H9 (cell line): Measurements from ENCODE around the gene NPPC. TPM values are rescaled to one million over a fixed set of nuclear protein-coding genes. Genes with fewer than 3 reads are reported as not detected.

Source experiments
- DNase-seq: peaks from one replicate; pipeline ENCODE4 v3.0.0-alpha.2; 2017
- H2AFZ ChIP-seq: one replicate; pipeline ENCODE4 v1.6.1; 2013; ENCODE audit warnings: mild to moderate bottlenecking, low read length, control low read depth, moderate library complexity
- H2AK5ac ChIP-seq: 2 replicates; pipeline ENCODE4 v1.6.1; 2013; ENCODE audit warnings: low read length, control low read depth, mixed read lengths; ENCODE audit not compliant: insufficient read length
- H2BK120ac ChIP-seq: one replicate; pipeline ENCODE4 v1.6.1; 2013; ENCODE audit warnings: low read depth, mild to moderate bottlenecking, low read length, control low read depth, inconsistent platforms; ENCODE audit not compliant: poor library complexity, severe bottlenecking
- H2BK12ac ChIP-seq: 2 replicates; pipeline ENCODE4 v1.6.1; 2013; ENCODE audit warnings: low read length, control low read depth, mixed read lengths, low read depth; ENCODE audit not compliant: insufficient read length
- H2BK15ac ChIP-seq: 2 replicates; pipeline ENCODE4 v1.6.1; 2013; ENCODE audit warnings: low read depth, low read length, control low read depth
- H2BK20ac ChIP-seq: one replicate; pipeline ENCODE4 v1.6.1; 2013; ENCODE audit warnings: low read depth, mild to moderate bottlenecking, low read length, control low read depth, inconsistent platforms; ENCODE audit not compliant: poor library complexity, severe bottlenecking
- H2BK5ac ChIP-seq: 2 replicates; pipeline ENCODE4 v1.6.1; 2013; ENCODE audit warnings: low read length, control low read depth, mixed read lengths; ENCODE audit not compliant: insufficient read length
- H3K14ac ChIP-seq: 2 replicates; pipeline ENCODE4 v1.6.1; 2013; ENCODE audit warnings: low read length, control low read depth; ENCODE audit not compliant: insufficient read depth
- H3K18ac ChIP-seq: 2 replicates; pipeline ENCODE4 v1.6.1; 2013; ENCODE audit warnings: low read depth, mild to moderate bottlenecking, mixed read lengths, low read length, control low read depth; ENCODE audit not compliant: insufficient read length
- H3K23ac ChIP-seq: 2 replicates; pipeline ENCODE4 v1.6.1; 2013; ENCODE audit warnings: low read length, control low read depth, mixed read lengths, low read depth; ENCODE audit not compliant: insufficient read length
- H3K23me2 ChIP-seq: 2 replicates; pipeline ENCODE4 v1.6.1; 2013; ENCODE audit warnings: low read depth, mild to moderate bottlenecking, mixed read lengths, low read length, control low read depth; ENCODE audit not compliant: insufficient read length, poor library complexity, severe bottlenecking
- H3K27ac ChIP-seq: 2 replicates; pipeline ENCODE4 v1.5.1; 2013; ENCODE audit warnings: low read length, control low read depth, mixed read lengths, low read depth; ENCODE audit not compliant: insufficient read length
- H3K27me3 ChIP-seq: 2 replicates; pipeline ENCODE4 v1.6.1; 2013; ENCODE audit warnings: low read length, control low read depth, inconsistent platforms; ENCODE audit not compliant: insufficient read depth
- H3K4ac ChIP-seq: 2 replicates; pipeline ENCODE4 v1.6.1; 2013; ENCODE audit warnings: low read depth, mild to moderate bottlenecking, control low read depth, inconsistent platforms, low read length, moderate library complexity
- H3K4me1 ChIP-seq: 2 replicates; pipeline ENCODE4 v1.6.1; 2013; ENCODE audit warnings: low read length, control low read depth, inconsistent platforms; ENCODE audit not compliant: insufficient read depth
- H3K4me2 ChIP-seq: 2 replicates; pipeline ENCODE4 v1.6.1; 2013; ENCODE audit warnings: low read length, control low read depth, mixed read lengths; ENCODE audit not compliant: insufficient read length, insufficient read depth
- H3K56ac ChIP-seq: 2 replicates; pipeline ENCODE4 v1.6.1; 2013; ENCODE audit warnings: low read depth, mild to moderate bottlenecking, mixed read lengths, low read length, control low read depth; ENCODE audit not compliant: insufficient read length
- H3K79me1 ChIP-seq: 2 replicates; pipeline ENCODE4 v1.6.1; 2013; ENCODE audit warnings: low read depth, mild to moderate bottlenecking, moderate library complexity, low read length, control low read depth, inconsistent platforms; ENCODE audit not compliant: insufficient read depth, poor library complexity, severe bottlenecking
- H3K79me2 ChIP-seq: 2 replicates; pipeline ENCODE4 v1.6.1; 2013; ENCODE audit warnings: low read length, control low read depth, inconsistent platforms; ENCODE audit not compliant: insufficient read depth
- H3K9ac ChIP-seq: 2 replicates; pipeline ENCODE4 v1.6.1; 2013; ENCODE audit warnings: low read length, control low read depth, mixed read lengths; ENCODE audit not compliant: insufficient read length; ENCODE audit errors: extremely low read depth
- H3K9me3 ChIP-seq: one replicate; pipeline ENCODE4 v1.6.1; 2013; ENCODE audit warnings: low read depth, low read length, inconsistent platforms; ENCODE audit not compliant: control insufficient read depth
- H3T11ph ChIP-seq: one replicate; pipeline ENCODE4 v1.6.1; 2013; ENCODE audit warnings: mild to moderate bottlenecking, low read length, control low read depth, inconsistent platforms
- H4K20me1 ChIP-seq: one replicate; pipeline ENCODE4 v1.6.1; 2013; ENCODE audit not compliant: control insufficient read depth, insufficient read length, insufficient read depth
- H4K5ac ChIP-seq: 2 replicates; pipeline ENCODE4 v1.6.1; 2013; ENCODE audit warnings: low read depth, mild to moderate bottlenecking, mixed read lengths, low read length, control low read depth; ENCODE audit not compliant: insufficient read length
- H4K8ac ChIP-seq: replicated peaks from 2 replicates; pipeline ENCODE4 v1.6.1; 2013; ENCODE audit warnings: low read length, control low read depth, mixed read lengths, low read depth; ENCODE audit not compliant: insufficient read length
- H4K91ac ChIP-seq: 2 replicates; pipeline ENCODE4 v1.6.1; 2013; ENCODE audit warnings: low read depth, mild to moderate bottlenecking, moderate library complexity, mixed read lengths, low read length, control low read depth; ENCODE audit not compliant: insufficient read length
- H3K27ac Mint-ChIP-seq, 3 experiments: 2 replicates in 2 of 3; 3 replicates in 1 of 3; pipeline ENCODE4 v1.8.0; 2020 to 2021; ENCODE audit warnings: mixed read lengths in 3 of 3, mild to moderate bottlenecking in 1 of 3, moderate library complexity in 1 of 3
- H3K27me3 Mint-ChIP-seq: 2 replicates; pipeline ENCODE4 v1.8.0; 2021; ENCODE audit warnings: low read depth, mild to moderate bottlenecking, moderate library complexity, mixed read lengths
- H3K36me3 Mint-ChIP-seq, 3 experiments: 2 replicates in 2 of 3; 3 replicates in 1 of 3; pipeline ENCODE4 v1.8.0; 2020 to 2021; ENCODE audit warnings: low read depth in 3 of 3, mixed read lengths in 3 of 3; ENCODE audit not compliant: insufficient read depth in 1 of 3
- H3K4me1 Mint-ChIP-seq, 2 experiments: 2 replicates each; pipeline ENCODE4 v1.8.0; 2020; ENCODE audit warnings: mixed read lengths in 2 of 2
- H3K4me3 Mint-ChIP-seq, 2 experiments: 2 replicates in 1 of 2; 3 replicates in 1 of 2; pipeline ENCODE4 v1.8.0; 2020 to 2021; ENCODE audit warnings: mild to moderate bottlenecking in 2 of 2, mixed read lengths in 2 of 2, moderate library complexity in 1 of 2
- H3K9me3 Mint-ChIP-seq, 2 experiments: 2 replicates in 1 of 2; 3 replicates in 1 of 2; pipeline ENCODE4 v1.8.0; 2020; ENCODE audit warnings: mild to moderate bottlenecking in 2 of 2, mixed read lengths in 2 of 2, moderate library complexity in 1 of 2
- WGBS: extraction: QIAGEN DNeasy Blood & Tissue Kit; methylation state at CpG from one replicate; pipeline ENCODE4 v1.1.7; 2013; ENCODE audit warnings: missing lambda C conversion rate, low lambda C conversion rate, mixed read lengths; ENCODE audit not compliant: insufficient read length; ENCODE audit errors: extremely low coverage; 5-methylcytosine and 5-hydroxymethylcytosine counted together
- total RNA-seq: library from RNA; stranded (reverse); gene quantifications from 2 replicates; pipeline ENCODE4 v1.2.1, GENCODE V29; 2021
- TF ChIP-seq, protein P1 (sequence below): fragments of 200-600 bp; sonication (generic); conservative IDR thresholded peaks from 3 replicates; pipeline ENCODE4 v1.8.0; 2021; ENCODE audit warnings: antibody characterized with exemption, mild to moderate bottlenecking

NPPC gene
- total RNA-seq, 1 experiment from 2014 or later, result 1.1 TPM

GRCh38 chr2:231922311-231923009 is 3.7 kb downstream of the NPPC start:
- H2AK5ac ChIP-seq, result no peak overlapping the region
- no peak overlapping the region for H3K4ac ChIP-seq
- peaks cover 16 to 19% of the 10 kb centered on the region in 2 experiments for H3K4me1 Mint-ChIP-seq
- H3K56ac ChIP-seq, result no peak overlapping the region
- H2BK120ac ChIP-seq, result no peak overlapping the region
- no peak overlapping the region for H3K27ac ChIP-seq
- H4K8ac ChIP-seq, result no peak overlapping the region
- no peaks in the 10 kb centered on the region for H3K9me3 ChIP-seq
- no peaks in the 10 kb centered on the region for H3K9me3 Mint-ChIP-seq
- H3K23me2 ChIP-seq, result peaks cover 21% of the 10 kb centered on the region
- H3K36me3 Mint-ChIP-seq, result no peaks in the 10 kb centered on the region
- no peak overlapping the region for H4K91ac ChIP-seq
- peaks cover 15% of the 10 kb centered on the region; the same call in 1 of the 2 replicates for H3K27me3 ChIP-seq
- no peak overlapping the region for H3K27ac Mint-ChIP-seq
- no peak overlapping the region for H2AFZ ChIP-seq
- H3K79me2 ChIP-seq, result no peaks in the 10 kb centered on the region
- no peak overlapping the region for H2BK5ac ChIP-seq
- H3T11ph ChIP-seq, result no peak overlapping the region
- peaks cover 39% of the 10 kb centered on the region for H3K27me3 Mint-ChIP-seq
- no peak overlapping the region for H2BK12ac ChIP-seq
- H3K79me1 ChIP-seq, result no peaks in the 10 kb centered on the region
- no peak overlapping the region for H2BK15ac ChIP-seq
- no peak overlapping the region for H2BK20ac ChIP-seq
- no peak overlapping the region for H3K23ac ChIP-seq
- no peak for DNase-seq
- no peak overlapping the region for H3K18ac ChIP-seq
- H3K9ac ChIP-seq, result no peak overlapping the region
- H3K4me2 ChIP-seq, result no peak overlapping the region
- no peak overlapping the region for H3K14ac ChIP-seq
- no peaks in the 10 kb centered on the region for H4K20me1 ChIP-seq
- TF ChIP-seq, protein P1, sequence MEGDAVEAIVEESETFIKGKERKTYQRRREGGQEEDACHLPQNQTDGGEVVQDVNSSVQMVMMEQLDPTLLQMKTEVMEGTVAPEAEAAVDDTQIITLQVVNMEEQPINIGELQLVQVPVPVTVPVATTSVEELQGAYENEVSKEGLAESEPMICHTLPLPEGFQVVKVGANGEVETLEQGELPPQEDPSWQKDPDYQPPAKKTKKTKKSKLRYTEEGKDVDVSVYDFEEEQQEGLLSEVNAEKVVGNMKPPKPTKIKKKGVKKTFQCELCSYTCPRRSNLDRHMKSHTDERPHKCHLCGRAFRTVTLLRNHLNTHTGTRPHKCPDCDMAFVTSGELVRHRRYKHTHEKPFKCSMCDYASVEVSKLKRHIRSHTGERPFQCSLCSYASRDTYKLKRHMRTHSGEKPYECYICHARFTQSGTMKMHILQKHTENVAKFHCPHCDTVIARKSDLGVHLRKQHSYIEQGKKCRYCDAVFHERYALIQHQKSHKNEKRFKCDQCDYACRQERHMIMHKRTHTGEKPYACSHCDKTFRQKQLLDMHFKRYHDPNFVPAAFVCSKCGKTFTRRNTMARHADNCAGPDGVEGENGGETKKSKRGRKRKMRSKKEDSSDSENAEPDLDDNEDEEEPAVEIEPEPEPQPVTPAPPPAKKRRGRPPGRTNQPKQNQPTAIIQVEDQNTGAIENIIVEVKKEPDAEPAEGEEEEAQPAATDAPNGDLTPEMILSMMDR, result no peak
- no CpG with 5 or more reads among the region's 15 CpGs for WGBS
- no peak overlapping the region for H4K5ac ChIP-seq
- H3K4me1 ChIP-seq, result no peaks in the 10 kb centered on the region; the same call in 1 of the 2 replicates
- no peak overlapping the region for H3K4me3 Mint-ChIP-seq
